Liver (tissue), 3 donors: ENCODE data around the gene CES1.

Experiments
- EGR1 ChIP-seq, 2 donors: IDR thresholded peaks; 2 replicates each; pipeline ENCODE4 v1.6.1; 2016 to 2018; ENCODE audit warnings: antibody characterized with exemption in 2 of 2, low read depth in 2 of 2
- GABPA ChIP-seq, 2 donors: IDR thresholded peaks in 1 of 2; conservative IDR thresholded peaks in 1 of 2; 2 replicates each; pipeline ENCODE4 v1.6.1; 2016; ENCODE audit warnings: antibody characterized with exemption in 2 of 2, mild to moderate bottlenecking in 1 of 2, moderate library complexity in 1 of 2
- JUND ChIP-seq, 2 donors: IDR thresholded peaks; 2 replicates each; pipeline ENCODE4 v1.6.1; 2016; ENCODE audit warnings: antibody characterized with exemption in 2 of 2
- MAX ChIP-seq: IDR thresholded peaks from 2 replicates; pipeline ENCODE4 v1.6.1; 2016; ENCODE audit warnings: antibody characterized with exemption
- NR2F2 ChIP-seq: IDR thresholded peaks from 2 replicates; pipeline ENCODE4 v1.6.1; 2016; ENCODE audit warnings: antibody characterized with exemption
- SP1 ChIP-seq: IDR thresholded peaks from 2 replicates; pipeline ENCODE4 v1.6.1; 2018; ENCODE audit warnings: antibody characterized with exemption, mild to moderate bottlenecking
- TAF1 ChIP-seq: conservative IDR thresholded peaks from 2 replicates; pipeline ENCODE4 v1.6.1; 2016; ENCODE audit warnings: antibody characterized with exemption, mild to moderate bottlenecking
- YY1 ChIP-seq: IDR thresholded peaks from 2 replicates; pipeline ENCODE4 v1.6.1; 2016; ENCODE audit warnings: antibody characterized with exemption, mild to moderate bottlenecking
- TF ChIP-seq, protein P1 (sequence below): fragments of 150-350 bp; IDR thresholded peaks from 2 replicates; pipeline ENCODE4 v1.5.1; 2017; ENCODE audit warnings: improper control_type of control experiment, low read depth, low read length; ENCODE audit not compliant: missing input control
- TF ChIP-seq, protein P2 (sequence below): IDR thresholded peaks from 2 replicates; pipeline ENCODE4 v1.6.1; 2016; ENCODE audit warnings: antibody characterized with exemption, mild to moderate bottlenecking
- donor health status: healthy.
- donor health status: healthy.

- TF ChIP-seq, protein P1, sequence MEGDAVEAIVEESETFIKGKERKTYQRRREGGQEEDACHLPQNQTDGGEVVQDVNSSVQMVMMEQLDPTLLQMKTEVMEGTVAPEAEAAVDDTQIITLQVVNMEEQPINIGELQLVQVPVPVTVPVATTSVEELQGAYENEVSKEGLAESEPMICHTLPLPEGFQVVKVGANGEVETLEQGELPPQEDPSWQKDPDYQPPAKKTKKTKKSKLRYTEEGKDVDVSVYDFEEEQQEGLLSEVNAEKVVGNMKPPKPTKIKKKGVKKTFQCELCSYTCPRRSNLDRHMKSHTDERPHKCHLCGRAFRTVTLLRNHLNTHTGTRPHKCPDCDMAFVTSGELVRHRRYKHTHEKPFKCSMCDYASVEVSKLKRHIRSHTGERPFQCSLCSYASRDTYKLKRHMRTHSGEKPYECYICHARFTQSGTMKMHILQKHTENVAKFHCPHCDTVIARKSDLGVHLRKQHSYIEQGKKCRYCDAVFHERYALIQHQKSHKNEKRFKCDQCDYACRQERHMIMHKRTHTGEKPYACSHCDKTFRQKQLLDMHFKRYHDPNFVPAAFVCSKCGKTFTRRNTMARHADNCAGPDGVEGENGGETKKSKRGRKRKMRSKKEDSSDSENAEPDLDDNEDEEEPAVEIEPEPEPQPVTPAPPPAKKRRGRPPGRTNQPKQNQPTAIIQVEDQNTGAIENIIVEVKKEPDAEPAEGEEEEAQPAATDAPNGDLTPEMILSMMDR = no peak
- no peak for TF ChIP-seq NR2F2
- TF ChIP-seq TAF1 = no peak
- no peak for TF ChIP-seq SP1
- no peak for TF ChIP-seq MAX
- no peak for TF ChIP-seq JUND (IDR thresholded peaks at IDR 0.05)
- TF ChIP-seq, protein P2, sequence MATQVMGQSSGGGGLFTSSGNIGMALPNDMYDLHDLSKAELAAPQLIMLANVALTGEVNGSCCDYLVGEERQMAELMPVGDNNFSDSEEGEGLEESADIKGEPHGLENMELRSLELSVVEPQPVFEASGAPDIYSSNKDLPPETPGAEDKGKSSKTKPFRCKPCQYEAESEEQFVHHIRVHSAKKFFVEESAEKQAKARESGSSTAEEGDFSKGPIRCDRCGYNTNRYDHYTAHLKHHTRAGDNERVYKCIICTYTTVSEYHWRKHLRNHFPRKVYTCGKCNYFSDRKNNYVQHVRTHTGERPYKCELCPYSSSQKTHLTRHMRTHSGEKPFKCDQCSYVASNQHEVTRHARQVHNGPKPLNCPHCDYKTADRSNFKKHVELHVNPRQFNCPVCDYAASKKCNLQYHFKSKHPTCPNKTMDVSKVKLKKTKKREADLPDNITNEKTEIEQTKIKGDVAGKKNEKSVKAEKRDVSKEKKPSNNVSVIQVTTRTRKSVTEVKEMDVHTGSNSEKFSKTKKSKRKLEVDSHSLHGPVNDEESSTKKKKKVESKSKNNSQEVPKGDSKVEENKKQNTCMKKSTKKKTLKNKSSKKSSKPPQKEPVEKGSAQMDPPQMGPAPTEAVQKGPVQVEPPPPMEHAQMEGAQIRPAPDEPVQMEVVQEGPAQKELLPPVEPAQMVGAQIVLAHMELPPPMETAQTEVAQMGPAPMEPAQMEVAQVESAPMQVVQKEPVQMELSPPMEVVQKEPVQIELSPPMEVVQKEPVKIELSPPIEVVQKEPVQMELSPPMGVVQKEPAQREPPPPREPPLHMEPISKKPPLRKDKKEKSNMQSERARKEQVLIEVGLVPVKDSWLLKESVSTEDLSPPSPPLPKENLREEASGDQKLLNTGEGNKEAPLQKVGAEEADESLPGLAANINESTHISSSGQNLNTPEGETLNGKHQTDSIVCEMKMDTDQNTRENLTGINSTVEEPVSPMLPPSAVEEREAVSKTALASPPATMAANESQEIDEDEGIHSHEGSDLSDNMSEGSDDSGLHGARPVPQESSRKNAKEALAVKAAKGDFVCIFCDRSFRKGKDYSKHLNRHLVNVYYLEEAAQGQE = no peak
- no peak for TF ChIP-seq EGR1 (IDR thresholded peaks at IDR 0.05; ENCODE audit: low read depth in 2 of 2)
- TF ChIP-seq YY1 = no peak
- TF ChIP-seq GABPA (IDR thresholded peaks at IDR 0.05 in 1 of 2, conservative IDR thresholded peaks at IDR 0.05 in 1 of 2) = no peak
These were observed 53.3 kb downstream of the CES1 start for GRCh38 chr16:55779402-55780094.
